ENCODE measurements around the gene ASPSCR1. TPM values are rescaled to one million over a fixed set of nuclear protein-coding genes. Genes with fewer than 3 reads are reported as not detected.

The ASPSCR1 gene
- total RNA-seq, 2 donors from 2014 or later, result 20.6 to 41.3 TPM

DNA sequence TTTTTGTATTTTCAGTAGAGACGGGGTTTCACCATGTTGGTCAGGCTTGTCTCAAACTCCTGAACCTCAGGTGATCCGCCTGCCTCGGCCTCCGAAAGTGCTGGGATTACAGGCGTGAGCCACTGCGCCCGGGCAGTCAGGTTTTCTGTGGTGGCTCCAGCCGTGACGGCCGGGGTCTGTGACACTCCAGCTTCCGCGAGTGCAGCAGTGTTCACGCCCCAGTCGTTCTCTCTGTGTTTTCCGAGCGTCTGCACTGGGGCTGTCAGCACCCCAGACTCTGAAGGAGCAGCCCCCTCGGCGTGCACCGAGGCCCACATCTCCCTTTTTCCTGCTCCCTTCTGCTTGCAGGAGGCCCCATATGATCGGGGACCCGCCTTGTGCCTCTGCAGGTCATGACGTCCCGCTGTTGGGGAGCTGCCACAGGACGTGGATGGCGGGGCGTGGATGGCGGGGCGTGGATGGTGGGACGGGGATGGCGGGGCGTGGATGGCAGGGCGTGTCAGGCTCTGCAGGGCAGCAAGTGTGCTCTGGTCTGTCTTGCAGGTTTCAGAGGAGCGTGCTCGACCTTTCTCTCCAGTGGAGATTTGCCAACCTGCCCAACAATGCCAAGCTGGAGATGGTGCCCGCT is 5.7 kb downstream of the ASPSCR1 start:
- Histone ChIP-seq H3K27ac (no peak overlapping the region), H3K4me3 (no peak overlapping the region), H3K36me3 (peaks cover 20% of the 10 kb centered on the region), H3K4me1 (ENCODE audit: control insufficient read depth in 1 of 2, low read depth in 2 of 2) (peaks cover 5 to 9% of the 10 kb centered on the region in 2 donors), H3K27me3 (replicated peaks; ENCODE audit: insufficient read depth) (no peaks in the 10 kb centered on the region), H3K9me3 (no peaks in the 10 kb centered on the region)
- TF ChIP-seq, protein P1, sequence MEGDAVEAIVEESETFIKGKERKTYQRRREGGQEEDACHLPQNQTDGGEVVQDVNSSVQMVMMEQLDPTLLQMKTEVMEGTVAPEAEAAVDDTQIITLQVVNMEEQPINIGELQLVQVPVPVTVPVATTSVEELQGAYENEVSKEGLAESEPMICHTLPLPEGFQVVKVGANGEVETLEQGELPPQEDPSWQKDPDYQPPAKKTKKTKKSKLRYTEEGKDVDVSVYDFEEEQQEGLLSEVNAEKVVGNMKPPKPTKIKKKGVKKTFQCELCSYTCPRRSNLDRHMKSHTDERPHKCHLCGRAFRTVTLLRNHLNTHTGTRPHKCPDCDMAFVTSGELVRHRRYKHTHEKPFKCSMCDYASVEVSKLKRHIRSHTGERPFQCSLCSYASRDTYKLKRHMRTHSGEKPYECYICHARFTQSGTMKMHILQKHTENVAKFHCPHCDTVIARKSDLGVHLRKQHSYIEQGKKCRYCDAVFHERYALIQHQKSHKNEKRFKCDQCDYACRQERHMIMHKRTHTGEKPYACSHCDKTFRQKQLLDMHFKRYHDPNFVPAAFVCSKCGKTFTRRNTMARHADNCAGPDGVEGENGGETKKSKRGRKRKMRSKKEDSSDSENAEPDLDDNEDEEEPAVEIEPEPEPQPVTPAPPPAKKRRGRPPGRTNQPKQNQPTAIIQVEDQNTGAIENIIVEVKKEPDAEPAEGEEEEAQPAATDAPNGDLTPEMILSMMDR (IDR thresholded peaks at IDR 0.05), result no peak
- DNase-seq (ENCODE audit: low spot score) (no peak), ATAC-seq (ENCODE audit: insufficient number of reproducible peaks, low FRiP score, low read depth) (no peak)

DNA sequence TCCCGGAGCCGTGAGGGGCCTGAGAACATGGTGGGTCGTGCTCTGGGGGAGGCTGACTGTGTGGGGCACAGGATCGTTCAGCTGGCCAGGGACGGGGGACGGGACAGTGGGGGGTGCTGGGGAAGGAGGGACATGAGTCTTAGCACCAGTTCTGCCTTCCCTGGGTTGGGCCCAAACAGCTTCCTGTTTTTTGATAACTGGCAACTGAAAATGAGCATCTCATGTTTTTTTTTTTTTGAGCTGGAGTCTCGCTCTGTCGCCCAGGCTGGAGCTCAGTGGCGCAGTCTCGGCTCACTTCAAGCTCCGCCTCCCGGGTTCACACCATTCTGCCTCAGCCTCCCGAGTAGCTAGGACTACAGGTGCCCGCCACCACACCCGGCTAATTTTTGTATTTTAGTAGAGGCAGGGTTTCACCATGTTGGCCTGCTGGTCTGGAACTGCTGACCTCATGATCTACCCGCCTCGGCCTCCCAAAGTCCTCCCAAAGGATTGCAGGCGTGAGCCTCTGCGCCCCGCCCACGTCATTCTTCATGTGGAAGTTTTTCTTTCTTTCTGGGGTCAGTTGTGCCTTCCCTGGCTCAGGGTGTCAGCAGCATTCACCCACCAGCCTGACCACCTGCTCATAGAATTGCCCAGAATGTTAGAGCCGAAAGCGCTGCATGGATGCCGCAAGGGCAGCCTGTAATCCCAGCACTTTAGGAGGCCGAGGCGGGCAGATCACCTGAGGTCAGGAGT is 6.4 kb downstream of the ASPSCR1 start:
- Histone ChIP-seq H3K4me1 (ENCODE audit: control insufficient read depth in 1 of 2, low read depth in 2 of 2) (peaks cover 0 to 3% of the 10 kb centered on the region in 2 donors), H3K4me3 (no peak overlapping the region), H3K36me3 (peaks cover 20% of the 10 kb centered on the region), H3K9me3 (no peaks in the 10 kb centered on the region), H3K27me3 (replicated peaks; ENCODE audit: insufficient read depth) (no peaks in the 10 kb centered on the region), H3K27ac (no peak overlapping the region)
- no peak for DNase-seq (ENCODE audit: low spot score)
- TF ChIP-seq, protein P1 (IDR thresholded peaks at IDR 0.05), result no peak
- ATAC-seq (ENCODE audit: insufficient number of reproducible peaks, low FRiP score, low read depth), result no peak

DNA sequence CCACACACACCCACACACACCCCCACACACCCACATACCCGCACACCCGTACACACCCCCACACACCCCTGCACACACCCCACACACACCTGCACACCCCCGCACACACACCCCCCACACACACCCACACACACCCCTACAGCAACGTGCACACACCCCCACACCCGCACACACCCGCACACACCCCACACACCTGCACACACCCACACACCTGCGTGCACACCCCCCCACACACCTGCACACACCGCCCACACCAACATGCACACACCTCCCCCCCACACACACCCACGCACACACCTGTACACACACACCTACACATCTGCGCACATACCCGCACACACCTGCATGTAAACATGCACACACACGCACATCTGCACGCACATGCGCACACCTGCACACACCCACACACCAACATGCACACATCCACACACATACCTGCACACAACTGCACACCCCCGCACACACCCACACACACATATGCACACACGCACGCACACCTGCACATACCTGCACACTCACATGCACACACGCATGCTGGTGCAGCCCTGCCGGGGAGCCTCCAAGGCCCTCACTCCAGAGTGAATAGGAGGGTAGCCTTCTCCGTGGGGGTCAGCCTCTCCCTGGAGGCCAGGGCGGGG is 7.5 kb downstream of the ASPSCR1 start:
- DNase-seq (ENCODE audit: low spot score) (no peak), ATAC-seq (ENCODE audit: insufficient number of reproducible peaks, low FRiP score, low read depth) (no peak)
- Histone ChIP-seq H3K27ac (no peak overlapping the region), H3K4me1 (ENCODE audit: control insufficient read depth in 1 of 2, low read depth in 2 of 2) (no peaks in the 10 kb centered on the region), H3K36me3 (peaks cover 20% of the 10 kb centered on the region), H3K9me3 (no peaks in the 10 kb centered on the region), H3K27me3 (replicated peaks; ENCODE audit: insufficient read depth) (no peaks in the 10 kb centered on the region), H3K4me3 (no peak overlapping the region)
- TF ChIP-seq, protein P1 (IDR thresholded peaks at IDR 0.05), result no peak

DNA sequence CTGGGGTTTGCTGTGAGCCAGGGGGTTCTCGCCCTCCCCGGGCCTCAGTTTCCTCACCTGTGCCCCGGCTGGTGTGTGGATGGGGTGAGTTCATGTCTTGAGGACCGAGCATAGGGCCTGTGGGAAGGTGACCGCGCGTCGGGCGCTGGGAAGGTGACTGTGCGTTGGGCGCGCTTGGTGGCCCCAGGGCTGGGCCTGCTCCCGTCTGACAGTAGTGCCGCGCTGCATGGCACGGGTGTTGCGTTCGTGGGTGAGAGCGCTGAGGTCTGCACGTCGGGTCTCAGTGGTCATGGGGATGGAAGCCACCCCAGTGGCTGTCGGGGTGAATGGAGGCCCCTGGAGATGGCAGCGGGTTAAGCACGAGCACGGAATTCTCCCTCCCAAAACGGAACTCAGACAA is 9.2 kb downstream of the ASPSCR1 start:
- TF ChIP-seq, protein P1 (IDR thresholded peaks at IDR 0.05), result no peak
- H3K9me3 ChIP-seq, result no peaks in the 10 kb centered on the region
- no peak overlapping the region for H3K4me3 ChIP-seq
- peaks cover 2 to 6% of the 10 kb centered on the region in 2 donors for H3K4me1 ChIP-seq (ENCODE audit: control insufficient read depth in 1 of 2, low read depth in 2 of 2)
- no peak for DNase-seq (ENCODE audit: low spot score)
- no peaks in the 10 kb centered on the region for H3K27me3 ChIP-seq (replicated peaks; ENCODE audit: insufficient read depth)
- no peak for ATAC-seq (ENCODE audit: insufficient number of reproducible peaks, low FRiP score, low read depth)
- peaks cover 20% of the 10 kb centered on the region for H3K36me3 ChIP-seq
- no peak overlapping the region for H3K27ac ChIP-seq

DNA sequence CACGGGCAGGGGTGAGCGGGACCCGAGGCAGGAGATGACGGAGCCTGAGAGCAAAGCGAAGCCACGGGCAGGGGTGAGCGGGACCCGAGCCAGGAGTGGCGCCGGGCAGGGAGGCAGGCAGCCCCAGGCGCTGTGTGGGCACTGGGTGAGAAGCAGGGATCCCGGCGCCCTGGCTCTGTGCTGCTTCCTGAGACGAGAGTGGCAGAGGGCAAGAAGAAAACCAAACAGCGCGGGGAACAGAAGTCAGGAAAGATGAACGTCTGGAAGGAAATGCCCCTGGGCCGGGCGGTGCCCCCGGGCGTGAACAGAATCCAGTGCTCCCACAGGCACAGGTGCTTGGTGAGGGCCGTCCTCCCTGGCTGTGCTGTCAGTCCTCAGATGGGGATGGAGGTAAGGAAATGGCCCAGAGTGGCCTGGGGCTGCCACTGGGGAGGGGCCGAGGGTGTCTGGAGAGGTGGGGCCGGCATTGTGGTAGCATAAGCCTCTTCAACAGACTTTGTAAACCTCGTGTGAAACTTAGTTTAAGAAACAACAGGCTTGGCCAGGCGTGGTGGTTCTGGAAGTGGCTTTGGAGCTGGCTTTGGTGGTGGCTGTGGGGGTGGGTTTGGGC is 9.8 kb downstream of the ASPSCR1 start:
- H3K27me3 ChIP-seq (replicated peaks; ENCODE audit: insufficient read depth), result no peaks in the 10 kb centered on the region
- DNase-seq (ENCODE audit: low spot score) (no peak), ATAC-seq (ENCODE audit: insufficient number of reproducible peaks, low FRiP score, low read depth) (no peak)
- H3K36me3 ChIP-seq, result peaks cover 20% of the 10 kb centered on the region
- H3K27ac ChIP-seq, result no peak overlapping the region
- TF ChIP-seq, protein P1 (IDR thresholded peaks at IDR 0.05), result no peak
- peaks cover 8 to 12% of the 10 kb centered on the region in 2 donors for H3K4me1 ChIP-seq (ENCODE audit: control insufficient read depth in 1 of 2, low read depth in 2 of 2)
- H3K9me3 ChIP-seq, result no peaks in the 10 kb centered on the region
- H3K4me3 ChIP-seq, result no peak overlapping the region

All from thoracic aorta (tissue), 2 donors.